Measurements from ENCODE around the gene HMCN2. TPM values are rescaled to one million over a fixed set of nuclear protein-coding genes. Genes with fewer than 3 reads are reported as not detected.

HMCN2 gene
- total RNA-seq, 1 donor from 2014 or later = 0.06 TPM

DNA sequence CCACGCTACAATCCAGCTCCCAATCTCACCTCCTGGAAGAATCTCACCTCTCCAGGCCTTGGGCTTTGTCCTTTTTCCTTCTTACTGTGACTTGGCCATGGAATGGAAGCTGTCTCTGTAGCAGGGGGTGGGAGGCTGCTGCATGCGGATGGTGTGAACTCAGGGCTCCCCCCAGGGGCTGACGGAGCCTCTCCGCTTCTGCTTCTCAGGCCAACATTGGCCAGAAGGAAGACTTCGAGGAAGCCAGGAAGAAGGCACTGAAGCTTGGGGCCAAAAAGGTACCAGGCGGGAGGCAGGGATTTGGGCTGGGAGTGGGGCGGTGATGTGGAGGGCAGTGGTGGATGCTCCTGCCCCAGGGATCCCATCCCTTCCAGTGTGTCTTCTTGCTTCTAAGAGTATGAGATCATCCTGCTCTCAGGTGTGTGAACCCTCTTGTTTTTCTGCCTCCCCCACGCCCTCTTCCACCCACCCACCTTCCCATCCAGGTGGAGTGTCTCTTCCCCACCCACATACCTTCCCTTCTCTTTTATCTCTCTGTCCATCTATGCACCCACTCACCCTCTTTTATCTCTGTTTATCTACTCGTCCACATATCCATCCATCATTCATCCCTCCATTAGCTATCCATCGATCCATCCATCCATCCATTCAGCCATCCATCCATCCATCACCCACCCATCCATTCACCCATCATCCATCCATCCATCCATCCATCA, 188.7 kb downstream of the HMCN2 start:
- no peak overlapping the region for H3K4me3 ChIP-seq (ENCODE audit: low read depth, low read length)
- no peak for DNase-seq (ENCODE audit: low read depth)
- TF ChIP-seq, protein P1, sequence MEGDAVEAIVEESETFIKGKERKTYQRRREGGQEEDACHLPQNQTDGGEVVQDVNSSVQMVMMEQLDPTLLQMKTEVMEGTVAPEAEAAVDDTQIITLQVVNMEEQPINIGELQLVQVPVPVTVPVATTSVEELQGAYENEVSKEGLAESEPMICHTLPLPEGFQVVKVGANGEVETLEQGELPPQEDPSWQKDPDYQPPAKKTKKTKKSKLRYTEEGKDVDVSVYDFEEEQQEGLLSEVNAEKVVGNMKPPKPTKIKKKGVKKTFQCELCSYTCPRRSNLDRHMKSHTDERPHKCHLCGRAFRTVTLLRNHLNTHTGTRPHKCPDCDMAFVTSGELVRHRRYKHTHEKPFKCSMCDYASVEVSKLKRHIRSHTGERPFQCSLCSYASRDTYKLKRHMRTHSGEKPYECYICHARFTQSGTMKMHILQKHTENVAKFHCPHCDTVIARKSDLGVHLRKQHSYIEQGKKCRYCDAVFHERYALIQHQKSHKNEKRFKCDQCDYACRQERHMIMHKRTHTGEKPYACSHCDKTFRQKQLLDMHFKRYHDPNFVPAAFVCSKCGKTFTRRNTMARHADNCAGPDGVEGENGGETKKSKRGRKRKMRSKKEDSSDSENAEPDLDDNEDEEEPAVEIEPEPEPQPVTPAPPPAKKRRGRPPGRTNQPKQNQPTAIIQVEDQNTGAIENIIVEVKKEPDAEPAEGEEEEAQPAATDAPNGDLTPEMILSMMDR (conservative IDR thresholded peaks at IDR 0.05; ENCODE audit: low read depth, low read length) = no peak

DNA sequence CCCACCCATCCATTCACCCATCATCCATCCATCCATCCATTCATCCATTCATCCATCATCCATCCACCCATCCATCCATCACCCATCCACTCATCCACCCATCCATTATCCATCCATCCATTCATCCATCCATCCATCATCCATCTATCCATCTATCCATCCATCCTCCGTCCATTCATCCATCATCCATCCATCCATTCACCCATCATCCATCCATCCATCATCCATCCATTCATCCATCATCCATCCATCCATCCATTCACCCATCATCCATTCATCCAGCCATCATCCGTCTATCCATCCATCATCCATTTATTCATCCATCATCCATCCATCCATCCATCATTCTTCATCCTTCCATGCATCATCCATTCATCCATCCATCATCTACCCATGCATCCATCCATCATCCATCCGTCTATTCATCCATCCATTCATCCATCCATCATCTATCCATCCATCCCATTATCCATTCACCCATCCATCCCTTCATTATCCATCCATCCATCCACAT, 189.3 kb downstream of the HMCN2 start:
- no peak overlapping the region for H3K4me3 ChIP-seq (ENCODE audit: low read depth, low read length)
- DNase-seq (ENCODE audit: low read depth) = no peak
- TF ChIP-seq, protein P1 (conservative IDR thresholded peaks at IDR 0.05; ENCODE audit: low read depth, low read length) = no peak

DNA sequence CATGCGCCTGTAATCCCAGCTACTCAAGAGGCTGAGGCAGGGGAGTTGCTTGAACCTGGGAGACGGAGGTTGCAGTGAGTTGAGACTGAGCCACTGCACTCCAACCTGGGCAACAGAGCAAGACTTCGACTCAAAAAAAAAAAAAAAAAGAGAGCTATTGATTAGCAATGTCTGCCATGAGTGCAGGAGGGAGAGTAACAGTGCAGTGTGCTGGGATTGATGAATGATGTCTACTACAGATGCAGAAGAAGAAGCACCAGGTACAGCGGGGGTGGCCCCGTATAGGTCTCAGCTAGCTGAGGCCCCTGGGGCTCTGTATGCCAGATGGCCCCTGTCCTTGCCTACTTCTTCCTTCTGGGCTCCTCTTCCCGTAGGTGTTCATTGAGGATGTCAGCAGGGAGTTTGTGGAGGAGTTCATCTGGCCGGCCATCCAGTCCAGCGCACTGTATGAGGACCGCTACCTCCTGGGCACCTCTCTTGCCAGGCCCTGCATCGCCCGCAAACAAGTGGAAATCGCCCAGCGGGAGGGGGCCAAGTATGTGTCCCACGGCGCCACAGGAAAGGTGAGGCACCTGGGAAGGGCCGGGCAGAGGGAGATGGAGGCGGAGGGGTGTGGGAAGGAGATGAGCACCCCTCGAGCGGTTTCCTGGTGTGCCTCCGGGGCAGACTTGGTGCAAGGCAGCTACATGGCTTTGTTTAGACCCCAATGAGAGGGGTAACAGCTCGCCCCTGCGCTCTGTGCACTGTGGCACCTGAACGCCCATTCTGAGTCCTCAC, 192.7 kb downstream of the HMCN2 start:
- no peak for DNase-seq (ENCODE audit: low read depth)
- TF ChIP-seq, protein P1 (conservative IDR thresholded peaks at IDR 0.05; ENCODE audit: low read depth, low read length) = no peak
- no peak overlapping the region for H3K4me3 ChIP-seq (ENCODE audit: low read depth, low read length)

DNA sequence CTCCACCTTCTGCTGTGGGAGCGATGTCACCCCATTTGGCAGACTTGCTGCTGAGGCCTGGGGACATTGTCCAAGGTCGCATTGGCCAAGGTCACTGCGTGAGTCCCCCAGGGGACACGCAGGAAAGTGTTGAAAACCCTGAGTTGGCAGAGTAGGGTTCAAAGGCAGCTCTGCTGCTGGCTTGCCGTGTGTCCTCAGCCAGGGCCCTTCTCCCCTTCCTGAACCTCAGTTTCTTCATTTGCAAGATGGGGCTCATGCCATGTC, 193.2 kb downstream of the HMCN2 start:
- TF ChIP-seq, protein P1 (conservative IDR thresholded peaks at IDR 0.05; ENCODE audit: low read depth, low read length) = no peak
- no peak overlapping the region for H3K4me3 ChIP-seq (ENCODE audit: low read depth, low read length)
- no peak for DNase-seq (ENCODE audit: low read depth)

DNA sequence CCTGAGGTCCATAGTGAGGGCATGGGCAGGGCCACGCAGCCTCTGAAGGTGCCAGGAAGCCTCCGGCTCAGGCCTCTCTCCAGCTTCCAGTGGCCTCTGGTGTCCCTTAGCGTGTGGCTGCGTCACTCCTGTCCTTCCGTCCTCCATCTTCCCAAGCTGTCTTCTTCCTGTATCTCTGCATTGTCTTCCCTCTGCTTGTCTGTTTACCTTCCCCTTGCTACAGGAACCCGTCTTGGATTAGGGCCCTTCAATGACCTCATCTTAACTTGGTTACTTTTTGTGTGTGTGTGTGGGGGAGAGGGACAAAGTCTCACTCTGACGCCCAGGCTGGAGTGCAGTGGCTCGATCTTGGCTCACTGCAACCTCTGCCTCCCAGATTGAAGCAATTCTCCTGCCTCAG, 193.6 kb downstream of the HMCN2 start:
- TF ChIP-seq, protein P1 (conservative IDR thresholded peaks at IDR 0.05; ENCODE audit: low read depth, low read length) = no peak
- no peak overlapping the region for H3K4me3 ChIP-seq (ENCODE audit: low read depth, low read length)
- no peak for DNase-seq (ENCODE audit: low read depth)

DNA sequence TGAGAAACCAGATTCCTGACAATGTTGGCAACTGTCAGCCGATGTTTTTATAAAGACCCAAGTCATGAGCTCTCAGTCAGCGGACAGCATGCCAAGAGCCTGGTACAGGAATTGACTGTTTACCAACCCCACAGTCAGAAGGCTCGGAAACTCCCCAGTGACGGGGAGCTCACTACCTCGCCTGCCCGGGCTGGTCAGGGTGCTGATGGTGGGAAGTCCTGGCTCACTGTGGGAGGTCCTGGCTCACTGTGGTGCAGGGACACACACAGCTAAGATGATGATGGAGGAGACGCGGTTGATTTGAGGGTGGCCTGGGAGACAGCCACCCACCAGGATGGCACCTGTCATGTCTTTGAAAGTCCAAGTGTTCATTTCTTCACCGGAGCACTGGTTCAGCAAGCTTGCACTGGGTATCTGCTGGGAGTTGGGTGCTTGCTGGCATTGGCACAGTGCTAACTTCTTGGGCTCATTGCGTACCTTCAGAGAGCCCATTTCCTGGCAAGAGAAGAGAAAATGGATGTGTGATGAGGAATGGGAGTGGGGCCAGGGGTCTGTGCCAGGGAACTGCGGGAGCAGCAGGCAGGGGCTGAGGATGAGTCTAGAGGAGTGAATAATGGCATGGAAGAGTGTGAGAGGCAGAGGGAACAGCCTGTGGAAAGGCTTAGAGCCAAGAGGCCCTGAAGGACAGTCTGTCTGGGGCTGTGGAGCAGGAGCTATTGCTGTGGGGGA, 194.5 kb downstream of the HMCN2 start:
- DNase-seq (ENCODE audit: low read depth) = no peak
- no peak overlapping the region for H3K4me3 ChIP-seq (ENCODE audit: low read depth, low read length)
- TF ChIP-seq, protein P1 (conservative IDR thresholded peaks at IDR 0.05; ENCODE audit: low read depth, low read length) = no peak
